ENCODE measurements around the gene ASPDH. TPM values are rescaled to one million over a fixed set of nuclear protein-coding genes. Genes with fewer than 3 reads are reported as not detected.

ASPDH gene
- total and polyA plus RNA-seq, 2 of the 13 experiments (the other 11 are each of a cell fraction or from before 2014, with no cell fraction given), result 2.2 to 3.3 TPM

DNA sequence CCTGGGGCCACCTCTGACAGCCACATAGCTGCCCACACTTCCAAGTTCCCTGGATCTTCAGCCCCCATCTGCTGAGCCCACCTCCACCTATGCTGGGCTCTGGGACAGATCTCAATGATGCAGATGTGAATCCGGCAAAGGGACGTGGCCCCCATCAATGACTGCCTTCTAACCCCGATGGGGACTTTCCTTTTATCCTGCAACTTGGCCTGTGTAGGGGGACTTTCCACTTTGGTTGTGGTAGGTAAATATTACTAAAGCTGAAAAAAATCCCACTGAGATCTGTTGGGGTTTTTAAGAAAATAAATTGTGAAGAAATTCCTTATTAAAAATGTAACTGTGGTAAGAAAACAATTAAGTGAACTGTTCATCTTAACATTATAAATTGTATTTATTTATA lies 20.8 kb upstream of the ASPDH start (continued):
- TF ChIP-seq, protein P1, sequence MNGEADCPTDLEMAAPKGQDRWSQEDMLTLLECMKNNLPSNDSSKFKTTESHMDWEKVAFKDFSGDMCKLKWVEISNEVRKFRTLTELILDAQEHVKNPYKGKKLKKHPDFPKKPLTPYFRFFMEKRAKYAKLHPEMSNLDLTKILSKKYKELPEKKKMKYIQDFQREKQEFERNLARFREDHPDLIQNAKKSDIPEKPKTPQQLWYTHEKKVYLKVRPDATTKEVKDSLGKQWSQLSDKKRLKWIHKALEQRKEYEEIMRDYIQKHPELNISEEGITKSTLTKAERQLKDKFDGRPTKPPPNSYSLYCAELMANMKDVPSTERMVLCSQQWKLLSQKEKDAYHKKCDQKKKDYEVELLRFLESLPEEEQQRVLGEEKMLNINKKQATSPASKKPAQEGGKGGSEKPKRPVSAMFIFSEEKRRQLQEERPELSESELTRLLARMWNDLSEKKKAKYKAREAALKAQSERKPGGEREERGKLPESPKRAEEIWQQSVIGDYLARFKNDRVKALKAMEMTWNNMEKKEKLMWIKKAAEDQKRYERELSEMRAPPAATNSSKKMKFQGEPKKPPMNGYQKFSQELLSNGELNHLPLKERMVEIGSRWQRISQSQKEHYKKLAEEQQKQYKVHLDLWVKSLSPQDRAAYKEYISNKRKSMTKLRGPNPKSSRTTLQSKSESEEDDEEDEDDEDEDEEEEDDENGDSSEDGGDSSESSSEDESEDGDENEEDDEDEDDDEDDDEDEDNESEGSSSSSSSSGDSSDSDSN (CRISPR knock-in tag; IDR thresholded peaks at IDR 0.05), result no peak
- no peak for TF ChIP-seq SP2 (CRISPR knock-in tag; IDR thresholded peaks at IDR 0.05)
- TF ChIP-seq ZIK1 (CRISPR knock-in tag; IDR thresholded peaks at IDR 0.05; ENCODE audit: borderline replicate concordance, low read depth), result no peak
- TF ChIP-seq FOXA1 (IDR thresholded peaks at IDR 0.05), result no peak
- TF ChIP-seq FOXA1 (CRISPR knock-in tag; IDR thresholded peaks at IDR 0.05), result no peak
- TF ChIP-seq ZNF160 (CRISPR knock-in tag; IDR thresholded peaks at IDR 0.05), result no peak

DNA sequence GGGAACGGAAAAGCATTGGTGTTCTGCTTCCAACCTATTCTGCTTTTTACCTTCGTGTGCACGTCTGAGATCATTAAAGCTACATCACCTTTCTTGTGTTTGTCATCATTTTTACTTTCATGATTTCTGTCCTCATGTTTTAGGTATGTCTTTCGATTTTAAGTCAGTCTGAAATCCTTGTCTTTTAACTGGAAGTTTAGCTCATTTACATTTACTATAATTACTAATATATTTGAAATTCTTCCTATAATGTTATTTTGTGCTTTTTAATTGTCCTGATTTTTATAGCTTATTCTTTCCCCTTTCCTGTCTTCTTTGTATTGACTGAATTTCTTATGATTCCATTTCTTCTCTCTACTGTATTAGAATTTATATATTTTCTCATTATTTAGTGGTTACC lies 19.2 kb upstream of the ASPDH start:
- Histone ChIP-seq H3K4me3 (replicated peaks in 1 of 3; ENCODE audit: insufficient read depth in 1 of 3, low read depth in 2 of 3, low read length in 3 of 3) (no peak overlapping the region), H2AFZ (ENCODE audit: low read length) (no peak overlapping the region), H3K27me3 (ENCODE audit: control insufficient read depth in 1 of 2, insufficient read depth in 2 of 2, low read length in 2 of 2) (peaks cover 0 to 21% of the 10 kb centered on the region in 2 experiments; a peak in 3 of 5 replicates), H3K36me3 (replicated peaks in 1 of 2; ENCODE audit: control insufficient read depth in 1 of 2, insufficient read depth in 2 of 2, low read length in 2 of 2) (no peaks in the 10 kb centered on the region), H3K9me3 (ENCODE audit: low read length) (no peaks in the 10 kb centered on the region), H3K4me2 (ENCODE audit: low read depth, low read length) (no peak overlapping the region), H3K79me2 (ENCODE audit: insufficient read depth, low read length) (no peaks in the 10 kb centered on the region), H3K4me1 (ENCODE audit: insufficient read depth, low read length) (no peaks in the 10 kb centered on the region), H3K9ac (ENCODE audit: insufficient read depth, low read depth, low read length) (no peak overlapping the region), H4K20me1 (ENCODE audit: insufficient read depth, low read length) (no peaks in the 10 kb centered on the region), H3K27ac (ENCODE audit: extremely low read length, insufficient read depth, low read length) (no peak overlapping the region)
- ChIA-PET POLR2A (no interaction called here), CTCF (ENCODE audit: low intra/inter-chr PET ratio, low total read pairs) (no interaction called here)
- 12% methylated on average over 4 of the region's 4 CpGs for WGBS (ENCODE audit: low lambda C conversion rate)
- TF ChIP-seq ZNF138 (CRISPR knock-in tag; IDR thresholded peaks at IDR 0.05; ENCODE audit: low read depth) (no peak), ZNF382 (CRISPR knock-in tag; IDR thresholded peaks at IDR 0.05; ENCODE audit: borderline replicate concordance) (no peak)
- DNase-seq (ENCODE audit: low spot score) (no peak), ATAC-seq (no peak), FAIRE-seq (no peak)
- in situ Hi-C loops (cut with HindIII; ENCODE audit: extremely low pct_ligation_motif_present, low pct_unique_long_range_greater_than_20kb) (no loop called here), intact Hi-C loops (cut with micrococcal nuclease; ENCODE audit: unreplicated experiment) (no loop called here)
- no TSS peak for BruUV-seq (replicated peaks)
